Activated CD4-positive, alpha-beta T cell treated with anti-CD3 and anti-CD28 coated beads for 24 hours (primary cell): ENCODE data around the gene LAIR2.

ENCODE experiments used
- DNase-seq, 2 donors: peaks; one replicate each; pipeline ENCODE4 v3.0.0-alpha.2; 2020; ENCODE audit warnings: low read depth in 2 of 2

Gene LAIR2

DNA sequence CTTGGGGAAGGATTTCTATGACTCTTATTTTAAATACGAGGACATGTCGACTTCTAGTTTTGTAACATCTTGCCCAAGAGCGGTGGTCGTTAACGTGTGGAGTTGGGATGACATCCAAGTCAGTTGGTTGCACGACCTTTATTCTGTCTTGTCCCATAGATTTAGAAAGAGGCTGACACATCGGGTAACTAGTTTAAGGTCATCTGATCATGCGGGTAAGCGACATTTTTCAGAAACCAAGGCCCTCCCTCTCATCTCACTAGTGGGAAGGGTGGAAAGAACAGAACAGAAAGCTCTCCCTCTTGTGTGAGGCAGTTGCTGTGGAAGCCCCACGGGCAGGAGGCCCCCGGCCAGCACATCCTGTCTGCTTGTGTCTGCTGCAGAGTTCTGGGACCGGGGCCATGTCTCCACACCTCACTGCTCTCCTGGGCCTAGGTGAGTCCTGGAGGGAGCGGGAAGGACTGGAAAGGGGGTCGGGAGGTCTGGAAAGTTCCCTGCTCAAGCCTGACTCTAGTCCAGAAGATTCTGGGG is at the start of gene LAIR2:
Gene LAIR2 (plus strand): TSS at position 314 of the 531 bp plus-strand sequence. CDS start 88 bp downstream, at position 402.
- DNase-seq = no peak

DNA sequence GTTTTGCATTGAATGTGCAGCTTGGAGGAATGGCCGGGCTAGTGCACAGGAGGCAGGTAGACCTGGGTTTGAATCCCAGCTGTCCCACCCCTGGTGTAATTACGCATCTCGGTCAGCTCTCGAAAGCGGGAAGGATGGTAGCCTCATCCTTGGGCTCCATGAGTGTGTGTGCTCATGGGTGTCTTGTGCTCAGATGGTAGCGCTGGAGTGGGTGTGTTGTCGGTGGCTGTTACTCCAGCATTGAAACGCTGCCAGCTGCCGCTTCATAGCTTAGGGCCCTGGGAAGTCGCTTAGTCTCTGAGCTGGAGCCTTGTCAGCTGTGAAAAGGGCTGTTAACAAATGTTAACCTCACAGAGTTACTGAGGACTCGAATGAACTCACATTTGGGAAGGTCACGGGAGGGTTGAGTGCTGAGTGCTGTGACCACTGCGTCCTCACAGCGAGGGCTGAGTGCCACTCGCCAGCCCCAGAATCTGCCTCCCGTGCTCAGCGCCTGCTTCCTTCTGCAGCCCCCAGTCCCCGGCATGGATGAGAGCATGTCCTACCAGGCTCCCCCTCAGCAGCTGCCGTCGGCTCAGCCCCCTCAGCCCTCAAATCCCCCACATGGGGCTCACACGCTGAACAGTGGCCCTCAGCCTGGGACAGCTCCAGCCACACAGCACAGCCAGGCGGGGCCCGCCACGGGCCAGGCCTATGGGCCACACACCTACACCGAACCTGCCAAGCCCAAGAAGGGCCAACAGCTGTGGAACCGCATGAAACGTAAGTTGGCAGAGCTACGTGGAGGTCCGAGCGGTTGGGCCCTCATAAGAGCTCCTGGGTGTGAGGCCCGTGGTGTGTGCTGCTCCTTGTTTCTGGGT is 48.5 kb upstream of the LAIR2 start:
- no peak for DNase-seq

DNA sequence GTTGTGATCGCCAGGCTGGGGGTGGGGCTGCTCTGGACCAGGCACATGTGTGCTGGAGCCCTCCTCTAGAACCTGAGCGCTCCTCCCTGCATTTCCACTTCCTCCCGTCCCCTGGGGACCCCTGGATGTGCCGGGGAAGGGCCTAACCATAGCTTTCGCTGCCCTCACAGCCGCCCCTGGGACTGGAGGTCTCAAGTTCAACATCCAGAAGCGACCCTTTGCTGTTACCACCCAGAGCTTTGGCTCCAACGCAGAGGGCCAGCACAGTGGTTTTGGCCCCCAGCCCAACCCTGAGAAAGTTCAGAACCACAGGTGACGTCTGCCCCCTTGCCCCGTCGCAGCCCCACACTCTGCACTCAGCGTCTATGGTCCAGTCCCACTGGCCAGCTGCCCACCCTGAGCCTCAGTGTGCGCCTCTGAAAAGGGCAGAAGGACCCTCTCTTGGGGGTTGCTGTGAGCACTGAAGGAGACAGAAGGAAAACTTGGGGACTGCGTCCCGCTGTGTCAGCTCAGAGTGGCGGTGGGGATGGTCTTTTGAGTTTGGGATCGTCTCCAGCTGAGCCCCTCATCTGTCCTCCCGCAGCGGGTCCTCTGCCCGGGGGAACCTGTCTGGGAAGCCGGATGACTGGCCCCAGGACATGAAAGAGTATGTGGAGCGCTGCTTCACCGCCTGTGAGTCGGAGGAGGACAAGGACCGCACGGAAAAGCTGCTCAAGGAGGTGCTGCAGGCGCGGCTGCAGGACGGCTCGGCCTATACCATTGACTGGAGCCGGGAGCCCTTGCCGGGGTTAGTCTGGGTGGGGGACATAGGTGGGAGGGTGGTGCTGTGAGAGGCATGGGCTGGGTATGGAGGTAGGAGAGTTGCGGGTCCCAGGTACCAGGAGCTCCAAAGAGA is 47.6 kb upstream of the LAIR2 start:
- DNase-seq = no peak

GRCh38 chr19:54455786-54456422 is 46.7 kb upstream of the LAIR2 start:
- no peak for DNase-seq

- no peak for DNase-seq
Measured at GRCh38 chr19:54456423-54457373, 45.9 kb upstream of the LAIR2 start.

- DNase-seq = no peak
Measured at GRCh38 chr19:54457773-54458647, 44.6 kb upstream of the LAIR2 start.

- no peak for DNase-seq
Measured at GRCh38 chr19:54458648-54459281, 43.9 kb upstream of the LAIR2 start.

GRCh38 chr19:54459282-54460229 is 43.1 kb upstream of the LAIR2 start:
- DNase-seq = no peak

DNA sequence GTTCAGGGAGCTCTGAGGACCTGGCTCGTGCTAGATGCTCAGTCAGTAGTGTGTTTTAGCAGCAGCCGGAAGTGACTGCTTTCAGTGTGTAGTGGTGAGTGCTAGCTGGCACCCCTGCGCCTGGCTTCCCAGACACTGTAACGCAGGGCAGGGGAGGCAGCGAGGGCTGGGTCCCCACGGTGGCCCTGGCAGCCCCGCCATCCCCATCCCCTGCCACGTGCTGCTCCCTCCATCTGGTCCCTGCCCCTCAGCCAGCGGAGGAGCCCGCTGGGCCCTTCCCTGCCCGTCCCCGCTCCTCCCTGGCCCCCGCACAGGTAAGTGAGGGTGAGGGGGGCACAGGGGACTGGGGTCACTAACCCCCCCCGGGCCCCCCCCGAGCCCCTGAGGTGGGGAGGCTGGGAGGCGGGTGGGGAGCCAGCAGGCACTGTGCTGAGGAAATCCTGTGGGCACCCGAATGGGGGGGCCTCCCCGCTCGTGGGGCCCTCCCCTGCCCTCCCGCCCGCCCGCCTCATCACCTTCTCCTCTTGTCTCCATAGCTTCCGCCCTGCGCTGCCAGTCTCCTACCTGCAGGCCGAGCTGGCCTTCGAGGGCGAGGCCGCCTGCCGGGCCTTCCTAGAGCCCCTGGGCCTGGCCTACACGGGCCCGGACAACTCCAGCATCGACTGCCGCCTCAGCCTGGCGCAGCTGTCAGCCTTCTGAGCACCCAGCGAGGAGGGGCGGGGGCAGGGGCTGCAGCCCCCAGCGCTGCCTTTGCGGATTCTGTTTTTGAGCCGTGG is 42.2 kb upstream of the LAIR2 start:
- DNase-seq = no peak

DNA sequence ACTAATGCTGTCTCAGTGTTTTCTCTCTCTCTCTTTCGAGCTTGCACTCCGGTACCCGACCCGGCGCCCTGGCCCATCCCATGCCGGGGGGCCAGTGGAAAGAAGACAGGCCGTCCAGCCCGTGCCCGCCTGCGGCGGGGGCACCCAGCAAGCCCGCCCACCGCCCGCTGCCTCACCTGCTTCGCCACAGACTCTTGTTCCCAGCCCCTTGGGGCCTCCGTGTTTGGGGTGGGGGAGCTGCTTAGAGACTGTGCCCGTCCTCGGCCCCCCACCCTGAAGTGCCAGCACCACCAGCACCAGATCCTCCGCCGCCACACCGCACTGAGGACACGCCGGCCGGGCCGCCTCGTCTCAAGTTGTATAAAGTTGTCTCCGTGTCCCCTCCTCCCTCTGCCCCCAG is 41.4 kb upstream of the LAIR2 start:
- DNase-seq = no peak

DNA sequence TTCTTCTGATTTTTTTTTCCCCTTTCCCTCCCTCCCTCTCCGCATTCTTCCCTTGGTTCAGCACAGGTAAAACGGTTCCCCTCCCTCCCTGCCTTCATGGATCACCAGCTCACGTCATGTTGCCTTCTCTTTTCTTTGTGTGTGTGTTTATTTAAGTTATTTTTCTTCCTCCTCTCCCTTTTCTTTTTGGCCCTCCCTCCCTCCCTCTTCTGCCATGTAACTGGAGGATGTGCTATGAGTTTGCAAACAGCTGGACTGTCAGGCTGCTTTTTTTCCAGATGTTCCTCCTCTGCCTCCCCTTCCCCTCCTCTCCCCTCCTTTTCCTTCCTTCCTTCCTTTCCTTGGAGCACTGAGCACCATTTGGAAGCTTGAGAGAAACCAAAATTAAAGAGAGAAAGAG is 41.0 kb upstream of the LAIR2 start:
- no peak for DNase-seq

- DNase-seq = no peak
Measured at GRCh38 chr19:54462047-54462654, 40.5 kb upstream of the LAIR2 start.

DNA sequence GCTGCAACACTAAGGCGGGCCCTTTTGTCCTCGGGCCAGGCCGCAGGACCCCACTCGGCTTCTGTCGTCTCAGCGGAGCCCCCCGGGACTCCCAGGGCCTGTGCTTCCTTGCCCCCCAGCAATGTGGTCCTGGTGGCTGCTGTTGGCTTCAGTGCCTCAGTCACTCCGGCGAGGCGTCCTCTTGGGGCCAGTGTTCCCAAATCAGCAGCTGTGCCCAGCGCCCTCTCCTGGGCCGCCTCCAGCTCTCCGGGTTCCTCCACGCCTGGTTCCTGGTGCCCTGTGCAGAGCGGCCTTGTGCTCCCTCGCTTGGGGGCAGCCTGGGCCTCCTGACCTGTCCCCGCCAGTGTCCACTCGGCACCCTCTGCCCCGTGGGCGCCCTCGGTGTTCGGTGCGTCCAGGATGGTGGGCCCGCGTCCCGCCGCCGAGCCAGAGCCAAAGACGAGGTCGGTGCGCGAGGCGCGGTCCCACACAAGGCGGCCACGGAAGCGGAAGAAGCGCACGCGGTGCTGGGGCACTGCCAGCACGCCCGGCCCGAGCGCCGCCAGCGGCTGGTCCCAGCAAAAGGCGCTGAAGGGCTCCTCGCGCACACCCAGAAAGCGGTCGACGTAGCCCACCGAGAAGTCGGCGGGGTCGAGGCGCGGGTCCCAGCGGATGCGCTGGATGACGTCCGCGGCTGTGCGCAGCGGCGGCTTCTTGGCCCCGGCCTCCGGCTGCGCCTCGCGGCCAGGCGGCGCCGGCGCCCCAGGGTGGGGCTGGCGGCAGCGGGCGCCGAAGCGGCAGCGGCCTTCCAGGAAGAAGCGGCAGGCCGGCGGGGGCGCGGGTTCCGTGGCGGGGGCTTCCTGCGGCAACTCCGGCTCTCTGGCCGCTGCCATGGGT is 39.7 kb upstream of the LAIR2 start:
- peak; percentile 38 to 46 for DNase-seq

GRCh38 chr19:54463531-54464043 is 39.0 kb upstream of the LAIR2 start, which contains the start of gene LENG9:
Gene LENG9 (minus strand): TSS chr19:54463778. CDS start chr19:54463526, 252 bp downstream.
- DNase-seq = peak; percentile 95 to 97

DNA sequence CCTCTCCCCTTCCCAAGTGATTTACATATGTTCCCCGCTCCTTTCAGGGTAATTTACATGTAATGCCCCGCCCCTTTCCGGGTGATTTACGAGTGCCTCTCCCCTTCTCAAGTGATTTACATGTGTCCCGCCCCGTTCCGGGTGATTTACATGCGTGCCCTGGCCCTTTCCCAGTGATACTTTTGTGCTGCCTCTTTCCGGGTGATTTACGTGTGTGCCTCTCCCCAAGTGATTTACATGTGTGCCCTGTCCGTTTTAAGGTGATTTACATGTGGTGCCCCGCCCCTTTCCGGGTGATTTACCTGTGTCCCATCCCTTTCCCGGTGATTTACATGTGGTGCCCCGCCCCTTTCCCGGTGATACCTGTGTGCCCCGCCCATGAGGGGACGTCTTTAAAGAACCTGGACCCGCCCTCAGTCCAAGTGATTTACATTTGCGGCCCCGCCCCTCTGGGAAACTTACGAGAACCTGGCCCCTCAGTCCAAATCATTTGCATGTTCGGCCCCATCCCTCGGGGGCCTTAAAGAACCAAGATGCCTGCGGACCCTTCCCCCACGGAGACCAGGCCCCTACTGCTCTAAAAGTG is 38.5 kb upstream of the LAIR2 start:
- DNase-seq = peak; percentile 78 to 85
